OCI-LY7 (cell line): ENCODE measurements around the gene SLC26A4. TPM values are rescaled to one million over a fixed set of nuclear protein-coding genes. Genes with fewer than 3 reads are reported as not detected.

Experiments used
- BruUV-seq: library from RNA; stranded (reverse); fragments of 400-500 nt; replicated peaks from 2 replicates; lab custom pipeline; 2021; lab: Mats Ljungman, UMichigan
- CTCF ChIA-PET: fragments of 300-600 bp; sonication (Branson Sonifier 250); formaldehyde crosslinking; loops from one replicate; lab custom pipeline; 2022; ENCODE audit warnings: antibody characterized with exemption; ENCODE audit not compliant: unreplicated experiment; lab: Charles Lee
- POLR2A ChIA-PET: fragments of 300-600 bp; sonication (Branson Sonifier 250); formaldehyde crosslinking; loops from one replicate; lab custom pipeline; 2022; ENCODE audit warnings: antibody characterized with exemption; lab: Charles Lee
- DNase-seq: peaks from one replicate; pipeline ENCODE4 v3.0.0-alpha.2; 2015; ENCODE audit warnings: low spot score
- H2AFZ ChIP-seq: fragments of 200-600 bp; sonication (generic), shearing (Covaris generic); 2 replicates; pipeline ENCODE4 v1.6.1; 2014; ENCODE audit warnings: mild to moderate bottlenecking, antibody characterized with exemption, low read length, moderate library complexity
- H3K27ac ChIP-seq: fragments of 200-600 bp; sonication (generic); 2 replicates; pipeline ENCODE4 v1.5.1; 2014; ENCODE audit warnings: mixed run types, low read depth, mild to moderate bottlenecking, moderate library complexity, low read length, inconsistent platforms; ENCODE audit not compliant: poor library complexity, severe bottlenecking
- H3K36me3 ChIP-seq: fragments of 200-600 bp; sonication (generic); 2 replicates; pipeline ENCODE4 v1.6.1; 2014; ENCODE audit warnings: mild to moderate bottlenecking, antibody characterized with exemption, low read length, moderate library complexity, mixed read lengths; ENCODE audit not compliant: insufficient read depth
- H3K4me1 ChIP-seq: fragments of 200-600 bp; sonication (generic); 2 replicates; pipeline ENCODE4 v1.5.1; 2014; ENCODE audit warnings: mild to moderate bottlenecking, low read length; ENCODE audit not compliant: insufficient read depth, poor library complexity, severe bottlenecking
- H3K4me2 ChIP-seq: fragments of 200-600 bp; sonication (generic); 2 replicates; pipeline ENCODE4 v1.6.1; 2014; ENCODE audit warnings: mild to moderate bottlenecking, low read length
- H3K4me3 ChIP-seq: fragments of 200-600 bp; sonication (generic); 2 replicates; pipeline ENCODE4 v1.5.1; 2014; ENCODE audit warnings: mild to moderate bottlenecking, low read depth, low read length; ENCODE audit not compliant: poor library complexity, severe bottlenecking
- H3K79me2 ChIP-seq: fragments of 200-600 bp; sonication (generic); 2 replicates; pipeline ENCODE4 v1.6.1; 2016; ENCODE audit warnings: low read depth, mild to moderate bottlenecking, low read length, moderate library complexity, mixed read lengths; ENCODE audit not compliant: insufficient read depth
- H3K9me2 ChIP-seq: fragments of 200-600 bp; sonication (generic); 2 replicates; pipeline ENCODE4 v1.6.1; 2016; ENCODE audit warnings: mild to moderate bottlenecking, low read length, mixed read lengths; ENCODE audit not compliant: insufficient read depth
- H3K9me3 ChIP-seq: fragments of 200-600 bp; sonication (generic); 2 replicates; pipeline ENCODE4 v1.6.1; 2014; ENCODE audit warnings: mild to moderate bottlenecking, mixed run types, low read length, mixed read lengths
- H4K20me1 ChIP-seq: fragments of 200-600 bp; sonication (generic); 2 replicates; pipeline ENCODE4 v1.6.1; 2014; ENCODE audit warnings: mild to moderate bottlenecking, antibody characterized with exemption, low read length, moderate library complexity, mixed read lengths; ENCODE audit not compliant: insufficient read depth
- CTCF ChIP-seq: fragments of 200-600 bp; sonication (generic); conservative IDR thresholded peaks from 2 replicates; pipeline ENCODE4 v1.5.1; 2014; ENCODE audit warnings: mild to moderate bottlenecking, antibody characterized with exemption, low read length, moderate library complexity, mixed read lengths
- EZH2phosphoT487 ChIP-seq: fragments of 200-600 bp; sonication (generic); IDR thresholded peaks from 2 replicates; pipeline ENCODE4 v1.6.1; 2018; ENCODE audit warnings: low read depth, borderline replicate concordance, mild to moderate bottlenecking, mixed run types, antibody characterized with exemption, low read length, moderate library complexity, mixed read lengths
- intact Hi-C: fragments of 100-400 bp; cut with micrococcal nuclease; formaldehyde crosslinking; loops from one replicate; pipeline ENCODE4 v1.10.0; 2022; ENCODE audit not compliant: unreplicated experiment
- total RNA-seq, 2 experiments: library from RNA; depleted of rRNA in 1 of 2; stranded (reverse); fragments of >200 nt in 1 of 2; shearing (Covaris generic) in 1 of 2; gene quantifications; 2 replicates each; pipeline ENCODE4 v1.2.3, GENCODE V29; 2014 to 2022

Gene SLC26A4
- total RNA-seq, 2 experiments from 2014 or later, result 0.27 TPM; not detected in 1

- Histone ChIP-seq H3K9me2 (no peaks in the 10 kb centered on the region), H3K9me3 (no peaks in the 10 kb centered on the region), H3K4me1 (no peaks in the 10 kb centered on the region), H2AFZ (no peak overlapping the region), H3K4me2 (no peak overlapping the region), H3K79me2 (no peaks in the 10 kb centered on the region), H3K36me3 (no peaks in the 10 kb centered on the region), H3K4me3 (no peak overlapping the region), H4K20me1 (no peaks in the 10 kb centered on the region), H3K27ac (no peak overlapping the region)
- no TSS peak for BruUV-seq
- CTCF ChIA-PET, result interaction anchor here (0.6 kb wide), 1 partner anchor 1007 kb away, joined by 3 read pairs; no protein-coding TSS in a partner anchor
- intact Hi-C loops, result no loop called here
- DNase-seq, result no peak
- POLR2A ChIA-PET, result interaction anchor here (0.7 kb wide), 1 partner anchor 302 kb away, joined by 3 read pairs; no protein-coding TSS in a partner anchor
- TF ChIP-seq EZH2phosphoT487 (no peak), CTCF (no peak)
Observed at GRCh38 chr7:107668296-107668695, 7.7 kb downstream of the SLC26A4 start.

- H3K4me2 ChIP-seq, result no peak overlapping the region
- CTCF ChIA-PET, result no interaction called here
- POLR2A ChIA-PET, result no interaction called here
- TF ChIP-seq EZH2phosphoT487 (no peak), CTCF (no peak)
- BruUV-seq, result no TSS peak
- H3K4me1 ChIP-seq, result no peaks in the 10 kb centered on the region
- H3K79me2 ChIP-seq, result no peaks in the 10 kb centered on the region
- H4K20me1 ChIP-seq, result no peaks in the 10 kb centered on the region
- no peaks in the 10 kb centered on the region for H3K9me2 ChIP-seq
- intact Hi-C loops, result no loop called here
- H2AFZ ChIP-seq, result no peak overlapping the region
- no peak overlapping the region for H3K4me3 ChIP-seq
- H3K36me3 ChIP-seq, result no peaks in the 10 kb centered on the region
- H3K9me3 ChIP-seq, result no peaks in the 10 kb centered on the region
- H3K27ac ChIP-seq, result no peak overlapping the region
- DNase-seq, result no peak
Observed at GRCh38 chr7:107672183-107672582, 11.6 kb downstream of the SLC26A4 start.

- Histone ChIP-seq H3K4me1 (peaks cover 12% of the 10 kb centered on the region), H3K9me3 (no peaks in the 10 kb centered on the region), H3K27ac (no peak overlapping the region), H3K79me2 (no peaks in the 10 kb centered on the region), H4K20me1 (no peaks in the 10 kb centered on the region), H3K9me2 (no peaks in the 10 kb centered on the region), H3K36me3 (no peaks in the 10 kb centered on the region), H3K4me2 (no peak overlapping the region), H3K4me3 (no peak overlapping the region), H2AFZ (no peak overlapping the region)
- BruUV-seq, result no TSS peak
- intact Hi-C loops, result no loop called here
- POLR2A ChIA-PET, result interaction anchor here (0.6 to 0.7 kb wide), 2 partner anchors 15 to 53 kb away, joined by 3 read pairs; no protein-coding TSS in a partner anchor
- DNase-seq, result no peak
- CTCF ChIA-PET, result no interaction called here
- TF ChIP-seq CTCF (no peak), EZH2phosphoT487 (no peak)
Observed at GRCh38 chr7:107676249-107676648, 15.6 kb downstream of the SLC26A4 start.
